Measurements from ENCODE around the gene SFXN5. TPM values are rescaled to one million over a fixed set of nuclear protein-coding genes. Genes with fewer than 3 reads are reported as not detected.

Gene SFXN5
- total and polyA plus RNA-seq, 2 of the 8 experiments (the other 6 are each of a cell fraction or from before 2014, with no cell fraction given): 29.3 to 33.1 TPM

GRCh38 chr2:73043929-73044832 lies 27.3 kb downstream of the SFXN5 start (continued):
- TF ChIP-seq CHD7 (IDR thresholded peaks at IDR 0.05; ENCODE audit: insufficient replicate concordance, low read length) (no peak), KDM1A (IDR thresholded peaks at IDR 0.05; ENCODE audit: borderline replicate concordance, low read length) (no peak), EZH2 (IDR thresholded peaks at IDR 0.05; ENCODE audit: low read depth, low read length, severe bottlenecking) (no peak), E2F6 (IDR thresholded peaks at IDR 0.05) (no peak), RBBP5 (IDR thresholded peaks at IDR 0.05; ENCODE audit: borderline replicate concordance, low read depth, low read length) (no peak), CHD1 (IDR thresholded peaks at IDR 0.05; ENCODE audit: low read depth, low read length) (no peak)
